Natural killer cell (primary cell): ENCODE results near the gene BCL2L15. TPM values are rescaled to one million over a fixed set of nuclear protein-coding genes. Genes with fewer than 3 reads are reported as not detected.

Experiments
- ATAC-seq, 3 donors: fragments of 150-1000 bp in 2 of 3; fragments of 200-7000 bp in 1 of 3; cut with Tn5 transposase; 1 replicate in 1 of 3; 2 replicates in 2 of 3; pipeline ENCODE4 v1.10.0; 2021; ENCODE audit warnings: mild to moderate bottlenecking in 2 of 3, moderate library complexity in 2 of 3
- DNase-seq, 2 donors: peaks; one replicate each; pipeline versions ENCODE4 v3.0.0 to v3.0.0-alpha.2; 2013 to 2021; ENCODE audit warnings: mixed read lengths in 1 of 2
- H3K27ac ChIP-seq: one replicate; pipeline ENCODE4 v1.5.1; 2013; ENCODE audit warnings: mild to moderate bottlenecking, low read length
- H3K27me3 ChIP-seq: one replicate; pipeline ENCODE4 v1.6.1; 2013; ENCODE audit warnings: low read length; ENCODE audit not compliant: control insufficient read depth, insufficient read depth
- H3K36me3 ChIP-seq: one replicate; pipeline ENCODE4 v1.6.1; 2013; ENCODE audit warnings: low read length; ENCODE audit not compliant: control insufficient read depth, insufficient read depth
- H3K4me1 ChIP-seq: one replicate; pipeline ENCODE4 v1.6.1; 2013; ENCODE audit warnings: low read length; ENCODE audit not compliant: control insufficient read depth, insufficient read depth
- H3K4me3 ChIP-seq: one replicate; pipeline ENCODE4 v1.5.1; 2013; ENCODE audit warnings: low read length
- H3K9me3 ChIP-seq: one replicate; pipeline ENCODE4 v1.6.1; 2013; ENCODE audit warnings: low read length; ENCODE audit not compliant: control insufficient read depth, insufficient read depth
- H3K27ac Mint-ChIP-seq, 2 donors: one replicate each; pipeline ENCODE4 v1.8.0; 2022; ENCODE audit warnings: mild to moderate bottlenecking in 2 of 2, mixed read lengths in 2 of 2, moderate library complexity in 1 of 2
- H3K27me3 Mint-ChIP-seq, 2 donors: one replicate each; pipeline ENCODE4 v1.8.0; 2022; ENCODE audit warnings: low read depth in 2 of 2, mixed read lengths in 2 of 2
- H3K36me3 Mint-ChIP-seq: one replicate; pipeline ENCODE4 v1.8.0; 2022; ENCODE audit warnings: mixed read lengths
- H3K4me1 Mint-ChIP-seq, 2 donors: one replicate each; pipeline ENCODE4 v1.8.0; 2022; ENCODE audit warnings: mixed read lengths in 2 of 2
- H3K4me3 Mint-ChIP-seq: one replicate; pipeline ENCODE4 v1.8.0; 2022; ENCODE audit warnings: mild to moderate bottlenecking, moderate library complexity, mixed read lengths
- H3K9me3 Mint-ChIP-seq, 2 donors: one replicate each; pipeline ENCODE4 v1.8.0; 2022; ENCODE audit warnings: mixed read lengths in 2 of 2
- WGBS: methylation state at CpG from one replicate; pipeline ENCODE4 v1.1.7; 2013; ENCODE audit warnings: missing lambda C conversion rate; ENCODE audit not compliant: insufficient coverage; 5-methylcytosine and 5-hydroxymethylcytosine counted together
- intact Hi-C: fragments of 100-400 bp; cut with micrococcal nuclease; formaldehyde crosslinking; loops from one replicate; pipeline ENCODE4 v1.14.2; 2022
- total RNA-seq, 4 donors: library from RNA; stranded (reverse); fragments of 120-200 nt in 1 of 4; gene quantifications; one replicate each; pipeline versions ENCODE4 v1.2.3 to v1.2.4, GENCODE V29; 2013 to 2022
- TF ChIP-seq, protein P1 (sequence below): fragments of 200-600 bp; IDR thresholded peaks from one replicate; pipeline ENCODE4 v1.8.0; 2022; ENCODE audit warnings: antibody characterized with exemption

The BCL2L15 gene
- total RNA-seq, 3 donors from 2014 or later (not counting 1 experiment from before 2014, with no cell fraction given): 0.88 to 2.1 (median 1.5) TPM

GRCh38 chr1:113913312-113913668 is 25.9 kb upstream of the BCL2L15 start:
- H3K4me1 Mint-ChIP-seq: peaks cover 0 to 19% of the 10 kb centered on the region in 2 donors
- intact Hi-C loops: no loop called here
- Histone ChIP-seq H3K4me3 (no peak overlapping the region), H3K36me3 (peaks cover 31% of the 10 kb centered on the region), H3K4me1 (no peaks in the 10 kb centered on the region), H3K9me3 (no peaks in the 10 kb centered on the region), H3K27me3 (no peaks in the 10 kb centered on the region), H3K27ac (no peak overlapping the region)
- no peak overlapping the region for H3K27ac Mint-ChIP-seq
- H3K4me3 Mint-ChIP-seq: no peak overlapping the region
- ATAC-seq (no peak), DNase-seq (no peak)
- no peaks in the 10 kb centered on the region for H3K27me3 Mint-ChIP-seq
- 82% methylated on average over 3 of the region's 3 CpGs for WGBS
- TF ChIP-seq, protein P1, sequence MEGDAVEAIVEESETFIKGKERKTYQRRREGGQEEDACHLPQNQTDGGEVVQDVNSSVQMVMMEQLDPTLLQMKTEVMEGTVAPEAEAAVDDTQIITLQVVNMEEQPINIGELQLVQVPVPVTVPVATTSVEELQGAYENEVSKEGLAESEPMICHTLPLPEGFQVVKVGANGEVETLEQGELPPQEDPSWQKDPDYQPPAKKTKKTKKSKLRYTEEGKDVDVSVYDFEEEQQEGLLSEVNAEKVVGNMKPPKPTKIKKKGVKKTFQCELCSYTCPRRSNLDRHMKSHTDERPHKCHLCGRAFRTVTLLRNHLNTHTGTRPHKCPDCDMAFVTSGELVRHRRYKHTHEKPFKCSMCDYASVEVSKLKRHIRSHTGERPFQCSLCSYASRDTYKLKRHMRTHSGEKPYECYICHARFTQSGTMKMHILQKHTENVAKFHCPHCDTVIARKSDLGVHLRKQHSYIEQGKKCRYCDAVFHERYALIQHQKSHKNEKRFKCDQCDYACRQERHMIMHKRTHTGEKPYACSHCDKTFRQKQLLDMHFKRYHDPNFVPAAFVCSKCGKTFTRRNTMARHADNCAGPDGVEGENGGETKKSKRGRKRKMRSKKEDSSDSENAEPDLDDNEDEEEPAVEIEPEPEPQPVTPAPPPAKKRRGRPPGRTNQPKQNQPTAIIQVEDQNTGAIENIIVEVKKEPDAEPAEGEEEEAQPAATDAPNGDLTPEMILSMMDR: no peak
- no peaks in the 10 kb centered on the region for H3K9me3 Mint-ChIP-seq
- H3K36me3 Mint-ChIP-seq: peaks cover 17% of the 10 kb centered on the region

DNA sequence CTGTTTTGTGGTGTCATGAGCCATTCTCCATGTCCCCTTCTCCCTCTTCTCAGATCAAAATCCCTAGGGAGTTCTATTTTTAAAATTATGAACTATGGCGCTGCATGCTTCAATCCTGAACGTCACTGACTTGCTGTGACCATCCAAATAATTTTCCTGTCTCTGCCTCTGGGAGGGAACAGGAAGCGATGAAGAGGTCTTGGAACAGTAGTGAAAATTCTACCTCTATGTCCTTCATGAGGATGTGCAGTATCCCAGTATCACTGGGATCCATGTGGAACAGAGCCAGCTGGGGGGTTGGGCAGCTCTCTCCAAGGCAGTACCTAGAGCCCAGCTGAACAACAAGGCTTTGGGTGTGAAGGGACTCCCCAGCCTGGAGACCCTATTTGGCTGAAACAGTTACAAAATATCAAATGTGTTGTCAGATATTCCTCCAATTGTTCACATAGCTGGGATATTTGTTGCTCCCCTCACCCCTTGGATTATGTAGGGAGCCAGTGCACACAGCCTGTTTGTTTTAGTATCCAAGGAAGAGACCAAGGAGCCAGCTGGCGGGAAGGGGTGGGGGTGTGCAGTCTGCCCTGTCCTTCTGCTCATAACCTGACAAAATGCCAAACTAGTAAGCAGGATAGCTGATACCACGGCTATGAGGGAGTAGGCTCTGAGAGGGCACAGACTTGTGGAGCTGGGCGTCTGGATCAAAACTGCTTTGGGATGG is 25.4 kb upstream of the BCL2L15 start:
- H3K9me3 Mint-ChIP-seq: no peaks in the 10 kb centered on the region
- H3K4me3 Mint-ChIP-seq: no peak overlapping the region
- WGBS: 98% methylated on average over 6 of the region's 6 CpGs
- TF ChIP-seq, protein P1: no peak
- Histone ChIP-seq H3K27me3 (no peaks in the 10 kb centered on the region), H3K4me1 (no peaks in the 10 kb centered on the region), H3K27ac (no peak overlapping the region), H3K9me3 (no peaks in the 10 kb centered on the region), H3K4me3 (no peak overlapping the region), H3K36me3 (peaks cover 34% of the 10 kb centered on the region)
- no peaks in the 10 kb centered on the region for H3K27me3 Mint-ChIP-seq
- ATAC-seq (no peak), DNase-seq (no peak)
- intact Hi-C loops: no loop called here
- peaks cover 0 to 19% of the 10 kb centered on the region in 2 donors for H3K4me1 Mint-ChIP-seq
- peaks cover 17% of the 10 kb centered on the region for H3K36me3 Mint-ChIP-seq
- H3K27ac Mint-ChIP-seq: no peak overlapping the region

DNA sequence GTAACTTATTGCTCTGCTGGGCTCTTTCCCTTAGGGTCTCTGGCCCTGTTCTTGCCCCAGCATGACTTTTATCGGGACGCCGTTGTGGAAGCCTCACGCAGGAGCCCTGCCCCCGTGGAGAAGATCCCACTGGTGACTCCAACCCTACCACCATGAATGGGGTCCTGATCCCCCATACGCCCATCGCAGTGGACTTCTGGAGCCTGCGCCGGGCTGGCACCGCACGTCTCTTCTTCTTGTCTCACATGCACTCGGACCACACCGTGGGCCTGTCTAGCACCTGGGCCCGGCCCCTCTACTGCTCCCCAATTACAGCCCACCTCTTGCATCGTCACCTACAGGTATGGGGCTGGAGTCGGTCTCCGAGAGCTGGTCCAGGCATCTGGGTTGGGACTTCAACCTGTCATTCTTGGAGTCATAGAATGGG is 18.1 kb upstream of the BCL2L15 start:
- Mint-ChIP-seq H3K27ac (peak overlapping the region; percentile 99), H3K4me1 (peaks cover 49 to 66% of the 10 kb centered on the region in 2 donors), H3K36me3 (peaks cover 9% of the 10 kb centered on the region), H3K4me3 (peak overlapping the region; percentile 98), H3K27me3 (no peaks in the 10 kb centered on the region), H3K9me3 (no peaks in the 10 kb centered on the region)
- peak overlapping the region; percentile 70 for H3K4me3 ChIP-seq
- WGBS: 0% methylated on average over 17 of the region's 17 CpGs
- no peak for DNase-seq
- peaks cover 27% of the 10 kb centered on the region for H3K36me3 ChIP-seq
- TF ChIP-seq, protein P1: peak; percentile 4
- no peaks in the 10 kb centered on the region for H3K9me3 ChIP-seq
- H3K27ac ChIP-seq: peak overlapping the region; percentile 93
- intact Hi-C loops: loop anchor here (1.0 to 2.0 kb wide), 4 partner anchors 24 to 147 kb away; partner anchors contain the start of genes HIPK1 and PHTF1
- H3K27me3 ChIP-seq: no peaks in the 10 kb centered on the region
- ATAC-seq: no peak
- H3K4me1 ChIP-seq: peaks cover 32% of the 10 kb centered on the region
